B cell (primary cell): ENCODE measurements around the gene TRDN.

Experiments used
- EZH2 ChIP-seq: IDR thresholded peaks from 2 replicates; pipeline ENCODE4 v1.6.1; 2012; ENCODE audit warnings: borderline replicate concordance, low read depth, mild to moderate bottlenecking, moderate library complexity, low read length; ENCODE audit not compliant: insufficient read depth, poor library complexity, severe bottlenecking
- TF ChIP-seq, protein P1 (sequence below): fragments of 200-600 bp; IDR thresholded peaks from one replicate; pipeline ENCODE4 v1.8.0; 2022; ENCODE audit warnings: antibody characterized with exemption, mild to moderate bottlenecking

DNA sequence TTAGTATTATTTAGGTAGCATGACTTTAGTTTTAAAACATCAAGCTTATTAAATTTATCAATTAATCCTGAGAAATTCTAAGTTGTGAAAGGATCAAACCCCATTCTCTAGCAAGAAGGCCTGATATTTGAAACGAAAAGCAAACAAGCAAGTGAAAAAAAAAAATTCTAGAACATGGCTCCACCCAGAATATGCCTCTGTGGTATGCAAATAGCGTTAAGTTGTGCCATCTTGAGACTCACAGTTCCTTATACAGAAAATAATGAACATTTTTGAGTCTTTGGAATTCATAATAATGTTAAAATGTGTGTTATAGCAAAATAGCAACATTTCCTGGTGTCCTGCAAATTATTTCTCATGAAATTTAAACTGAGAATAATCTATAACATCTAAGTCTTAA, 42.0 kb downstream of the TRDN start:
- TF ChIP-seq EZH2, result no peak
- TF ChIP-seq, protein P1, sequence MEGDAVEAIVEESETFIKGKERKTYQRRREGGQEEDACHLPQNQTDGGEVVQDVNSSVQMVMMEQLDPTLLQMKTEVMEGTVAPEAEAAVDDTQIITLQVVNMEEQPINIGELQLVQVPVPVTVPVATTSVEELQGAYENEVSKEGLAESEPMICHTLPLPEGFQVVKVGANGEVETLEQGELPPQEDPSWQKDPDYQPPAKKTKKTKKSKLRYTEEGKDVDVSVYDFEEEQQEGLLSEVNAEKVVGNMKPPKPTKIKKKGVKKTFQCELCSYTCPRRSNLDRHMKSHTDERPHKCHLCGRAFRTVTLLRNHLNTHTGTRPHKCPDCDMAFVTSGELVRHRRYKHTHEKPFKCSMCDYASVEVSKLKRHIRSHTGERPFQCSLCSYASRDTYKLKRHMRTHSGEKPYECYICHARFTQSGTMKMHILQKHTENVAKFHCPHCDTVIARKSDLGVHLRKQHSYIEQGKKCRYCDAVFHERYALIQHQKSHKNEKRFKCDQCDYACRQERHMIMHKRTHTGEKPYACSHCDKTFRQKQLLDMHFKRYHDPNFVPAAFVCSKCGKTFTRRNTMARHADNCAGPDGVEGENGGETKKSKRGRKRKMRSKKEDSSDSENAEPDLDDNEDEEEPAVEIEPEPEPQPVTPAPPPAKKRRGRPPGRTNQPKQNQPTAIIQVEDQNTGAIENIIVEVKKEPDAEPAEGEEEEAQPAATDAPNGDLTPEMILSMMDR, result no peak
